Measurements from ENCODE around the gene SIM2. TPM values are rescaled to one million over a fixed set of nuclear protein-coding genes. Genes with fewer than 3 reads are reported as not detected.

The SIM2 gene
- total and polyA plus RNA-seq, 2 experiments from 2014 or later = 0.31 TPM; not detected in 1

- TF ChIP-seq, protein P1, sequence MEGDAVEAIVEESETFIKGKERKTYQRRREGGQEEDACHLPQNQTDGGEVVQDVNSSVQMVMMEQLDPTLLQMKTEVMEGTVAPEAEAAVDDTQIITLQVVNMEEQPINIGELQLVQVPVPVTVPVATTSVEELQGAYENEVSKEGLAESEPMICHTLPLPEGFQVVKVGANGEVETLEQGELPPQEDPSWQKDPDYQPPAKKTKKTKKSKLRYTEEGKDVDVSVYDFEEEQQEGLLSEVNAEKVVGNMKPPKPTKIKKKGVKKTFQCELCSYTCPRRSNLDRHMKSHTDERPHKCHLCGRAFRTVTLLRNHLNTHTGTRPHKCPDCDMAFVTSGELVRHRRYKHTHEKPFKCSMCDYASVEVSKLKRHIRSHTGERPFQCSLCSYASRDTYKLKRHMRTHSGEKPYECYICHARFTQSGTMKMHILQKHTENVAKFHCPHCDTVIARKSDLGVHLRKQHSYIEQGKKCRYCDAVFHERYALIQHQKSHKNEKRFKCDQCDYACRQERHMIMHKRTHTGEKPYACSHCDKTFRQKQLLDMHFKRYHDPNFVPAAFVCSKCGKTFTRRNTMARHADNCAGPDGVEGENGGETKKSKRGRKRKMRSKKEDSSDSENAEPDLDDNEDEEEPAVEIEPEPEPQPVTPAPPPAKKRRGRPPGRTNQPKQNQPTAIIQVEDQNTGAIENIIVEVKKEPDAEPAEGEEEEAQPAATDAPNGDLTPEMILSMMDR (IDR thresholded peaks at IDR 0.05; ENCODE audit: low read depth, low read length) = no peak
- H3K27me3 ChIP-seq = peaks cover 33% of the 10 kb centered on the region
- no peak for DNase-seq (ENCODE audit: low read depth in 1 of 2, low spot score in 1 of 2)
- H3K36me3 ChIP-seq = no peaks in the 10 kb centered on the region
- H3K9me3 ChIP-seq (ENCODE audit: low read depth) = no peaks in the 10 kb centered on the region
- H3K27ac ChIP-seq = no peak overlapping the region
- no peaks in the 10 kb centered on the region for H3K4me1 ChIP-seq (ENCODE audit: low read depth)
- no peak overlapping the region for H3K4me3 ChIP-seq
These were observed 35.7 kb downstream of the SIM2 start for GRCh38 chr21:36734367-36735200.

GRCh38 chr21:36735201-36735515, 36.2 kb downstream of the SIM2 start:
- Histone ChIP-seq H3K4me3 (no peak overlapping the region), H3K4me1 (ENCODE audit: low read depth) (no peaks in the 10 kb centered on the region), H3K36me3 (no peaks in the 10 kb centered on the region), H3K9me3 (ENCODE audit: low read depth) (no peaks in the 10 kb centered on the region), H3K27me3 (peaks cover 28% of the 10 kb centered on the region), H3K27ac (no peak overlapping the region)
- no peak for DNase-seq (ENCODE audit: low read depth in 1 of 2, low spot score in 1 of 2)
- TF ChIP-seq, protein P1 (IDR thresholded peaks at IDR 0.05; ENCODE audit: low read depth, low read length) = no peak

- Histone ChIP-seq H3K36me3 (no peaks in the 10 kb centered on the region), H3K4me3 (no peak overlapping the region), H3K27ac (no peak overlapping the region), H3K4me1 (ENCODE audit: low read depth) (no peaks in the 10 kb centered on the region), H3K27me3 (peaks cover 22% of the 10 kb centered on the region), H3K9me3 (ENCODE audit: low read depth) (no peaks in the 10 kb centered on the region)
- DNase-seq (ENCODE audit: low read depth in 1 of 2, low spot score in 1 of 2) = no peak
- TF ChIP-seq, protein P1 (IDR thresholded peaks at IDR 0.05; ENCODE audit: low read depth, low read length) = no peak
These were observed 36.9 kb downstream of the SIM2 start for GRCh38 chr21:36735724-36736320.

GRCh38 chr21:36738489-36739126, 39.7 kb downstream of the SIM2 start:
- TF ChIP-seq, protein P1 (IDR thresholded peaks at IDR 0.05; ENCODE audit: low read depth, low read length) = no peak
- Histone ChIP-seq H3K9me3 (ENCODE audit: low read depth) (no peaks in the 10 kb centered on the region), H3K36me3 (no peaks in the 10 kb centered on the region), H3K27me3 (peaks cover 14% of the 10 kb centered on the region), H3K27ac (no peak overlapping the region), H3K4me1 (ENCODE audit: low read depth) (no peaks in the 10 kb centered on the region), H3K4me3 (no peak overlapping the region)
- DNase-seq (ENCODE audit: low read depth in 1 of 2, low spot score in 1 of 2) = no peak

DNA sequence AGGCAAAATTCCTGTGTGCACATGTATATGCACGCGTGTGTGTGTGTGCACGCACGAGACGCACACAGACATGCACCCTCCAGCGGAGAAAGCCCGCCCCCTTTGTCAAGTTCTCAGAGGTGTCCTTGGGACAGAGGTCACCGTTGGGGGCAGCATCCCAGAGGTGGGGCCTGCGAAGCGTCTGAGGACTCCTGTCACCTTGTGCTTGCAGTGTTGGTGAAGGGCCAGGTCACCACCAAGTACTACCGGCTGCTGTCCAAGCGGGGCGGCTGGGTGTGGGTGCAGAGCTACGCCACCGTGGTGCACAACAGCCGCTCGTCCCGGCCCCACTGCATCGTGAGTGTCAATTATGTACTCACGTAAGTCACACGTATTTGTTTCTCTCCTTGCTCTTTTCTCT, 42.6 kb downstream of the SIM2 start:
- H3K36me3 ChIP-seq = no peaks in the 10 kb centered on the region
- peaks cover 26% of the 10 kb centered on the region for H3K27me3 ChIP-seq
- no peaks in the 10 kb centered on the region for H3K4me1 ChIP-seq (ENCODE audit: low read depth)
- H3K27ac ChIP-seq = no peak overlapping the region
- H3K4me3 ChIP-seq = no peak overlapping the region
- H3K9me3 ChIP-seq (ENCODE audit: low read depth) = no peaks in the 10 kb centered on the region
- DNase-seq (ENCODE audit: low read depth in 1 of 2, low spot score in 1 of 2) = no peak
- TF ChIP-seq, protein P1 (IDR thresholded peaks at IDR 0.05; ENCODE audit: low read depth, low read length) = no peak

All from cardiac muscle cell (in vitro differentiated cells and primary cell).